ENCODE measurements around the gene MSH5.

DNA sequence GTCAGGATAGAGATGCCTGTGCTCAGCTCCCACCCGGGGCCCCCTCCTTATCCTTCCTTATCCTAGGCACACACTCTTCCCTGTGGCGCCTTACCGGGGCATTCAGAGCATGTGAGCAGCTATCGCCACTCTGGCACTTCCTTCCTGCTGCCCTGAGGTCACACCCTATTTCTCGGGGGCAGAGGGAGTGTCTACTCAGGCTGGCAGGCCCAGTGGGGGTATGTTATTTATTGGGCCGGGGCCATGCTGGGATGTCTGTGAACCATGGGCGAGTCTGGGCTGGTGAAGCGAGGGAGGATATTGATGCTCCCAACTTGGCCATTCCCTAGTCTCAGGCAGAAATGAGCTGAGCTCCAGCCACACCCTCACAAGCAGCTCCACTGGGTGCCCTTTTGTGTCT lies 28.6 kb upstream of the MSH5 start:
- TF ChIP-seq, protein P1, sequence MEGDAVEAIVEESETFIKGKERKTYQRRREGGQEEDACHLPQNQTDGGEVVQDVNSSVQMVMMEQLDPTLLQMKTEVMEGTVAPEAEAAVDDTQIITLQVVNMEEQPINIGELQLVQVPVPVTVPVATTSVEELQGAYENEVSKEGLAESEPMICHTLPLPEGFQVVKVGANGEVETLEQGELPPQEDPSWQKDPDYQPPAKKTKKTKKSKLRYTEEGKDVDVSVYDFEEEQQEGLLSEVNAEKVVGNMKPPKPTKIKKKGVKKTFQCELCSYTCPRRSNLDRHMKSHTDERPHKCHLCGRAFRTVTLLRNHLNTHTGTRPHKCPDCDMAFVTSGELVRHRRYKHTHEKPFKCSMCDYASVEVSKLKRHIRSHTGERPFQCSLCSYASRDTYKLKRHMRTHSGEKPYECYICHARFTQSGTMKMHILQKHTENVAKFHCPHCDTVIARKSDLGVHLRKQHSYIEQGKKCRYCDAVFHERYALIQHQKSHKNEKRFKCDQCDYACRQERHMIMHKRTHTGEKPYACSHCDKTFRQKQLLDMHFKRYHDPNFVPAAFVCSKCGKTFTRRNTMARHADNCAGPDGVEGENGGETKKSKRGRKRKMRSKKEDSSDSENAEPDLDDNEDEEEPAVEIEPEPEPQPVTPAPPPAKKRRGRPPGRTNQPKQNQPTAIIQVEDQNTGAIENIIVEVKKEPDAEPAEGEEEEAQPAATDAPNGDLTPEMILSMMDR (IDR thresholded peaks at IDR 0.05) = no peak
- no peak for TF ChIP-seq POLR2AphosphoS5 (IDR thresholded peaks at IDR 0.05)

All from esophagus muscularis mucosa (tissue), 3 donors.